LNCAP (cell line): ENCODE results near the gene GJA10.

ENCODE experiments used
- CTCF ChIP-seq: fragments of 450-650 bp; IDR thresholded peaks from 2 replicates; pipeline ENCODE4 v1.5.1; 2017; ENCODE audit warnings: mild to moderate bottlenecking

Gene GJA10

DNA sequence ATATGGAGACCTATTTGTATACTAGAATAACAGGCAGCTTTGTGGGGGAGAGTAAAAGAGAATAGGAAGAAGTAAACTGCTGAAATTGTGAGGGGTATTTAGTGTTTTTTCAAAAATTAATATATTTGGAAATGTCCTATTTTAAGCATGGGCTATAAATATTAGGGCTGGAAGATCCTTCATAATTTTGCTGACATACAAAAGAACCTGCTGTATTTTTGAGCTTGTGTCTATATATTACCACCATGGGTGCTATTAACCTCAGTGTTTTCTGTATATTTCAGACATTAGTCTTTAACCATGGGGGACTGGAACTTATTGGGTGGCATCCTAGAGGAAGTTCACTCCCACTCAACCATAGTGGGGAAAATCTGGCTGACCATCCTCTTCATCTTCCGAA lies at the start of gene GJA10:
Gene GJA10 (plus strand): TSS at position 301 of the 400 bp plus-strand sequence. CDS start 0 bp downstream, at position 301.
- TF ChIP-seq CTCF, result no peak

GRCh38 chr6:89853068-89853467 lies 41.2 kb upstream of the GJA10 start:
- no peak for TF ChIP-seq CTCF

- TF ChIP-seq CTCF, result no peak
These were observed 36.2 kb upstream of the GJA10 start for GRCh38 chr6:89858041-89858440.

- no peak for TF ChIP-seq CTCF
These were observed 34.5 kb upstream of the GJA10 start for GRCh38 chr6:89859744-89860143.

GRCh38 chr6:89862273-89862672 lies 32.0 kb upstream of the GJA10 start:
- no peak for TF ChIP-seq CTCF

DNA sequence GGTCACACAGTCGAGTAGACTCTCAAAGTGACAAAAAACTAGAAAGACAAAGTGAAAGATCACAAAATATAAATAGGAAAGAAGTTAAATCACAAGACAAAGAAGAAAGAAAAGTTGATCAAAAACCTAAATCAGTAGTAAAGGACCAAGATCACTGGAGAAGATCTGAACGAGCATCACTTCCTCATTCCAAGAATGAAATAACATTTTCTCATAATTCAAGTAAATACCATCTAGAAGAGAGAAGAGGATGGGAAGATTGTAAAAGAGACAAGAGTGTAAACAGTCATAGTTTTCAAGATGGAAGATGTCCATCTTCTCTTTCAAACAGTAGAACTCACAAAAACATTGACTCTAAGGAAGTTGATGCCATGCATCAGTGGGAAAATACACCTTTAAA lies 31.6 kb upstream of the GJA10 start:
- no peak for TF ChIP-seq CTCF

- TF ChIP-seq CTCF, result no peak
These were observed 28.1 kb upstream of the GJA10 start for GRCh38 chr6:89866024-89866678.

DNA sequence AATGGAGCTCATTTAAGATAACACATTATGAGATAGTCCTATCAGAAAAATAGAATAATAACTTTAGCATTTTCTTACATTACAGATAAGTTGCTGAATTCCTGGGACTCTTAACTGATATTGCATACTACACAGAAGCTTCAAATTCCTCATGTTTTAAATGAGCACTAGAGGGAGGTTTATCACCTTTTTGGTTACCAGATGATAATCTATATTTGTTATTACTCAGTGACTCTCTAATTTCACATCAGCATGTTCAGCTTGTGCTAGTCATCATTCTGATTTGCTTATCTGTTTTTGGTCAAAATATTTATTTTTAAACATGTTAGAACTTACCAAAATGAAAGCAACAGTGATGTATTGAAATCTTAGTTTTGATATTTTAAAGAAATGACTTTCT lies 20.5 kb upstream of the GJA10 start:
- TF ChIP-seq CTCF, result no peak
